K562 (cell line): ENCODE results near the gene VGLL3.

ENCODE experiments used
- CEBPB ChIP-seq: fragments of 450-650 bp; IDR thresholded peaks from 2 replicates; pipeline ENCODE4 v1.6.1; 2016; ENCODE audit warnings: missing genetic modification characterization, missing compliant biosample characterization
- FOXA1 ChIP-seq: fragments of 450-650 bp; IDR thresholded peaks from 2 replicates; pipeline ENCODE4 v1.6.1; 2016; ENCODE audit warnings: mild to moderate bottlenecking, borderline replicate concordance
- JUN ChIP-seq, 2 experiments: sonication (generic) in 1 of 2; formaldehyde crosslinking in 1 of 2; IDR thresholded peaks; 2 replicates each; pipeline versions ENCODE4 v1.6.1 to v1.8.0; 2012 to 2022; ENCODE audit warnings: borderline replicate concordance in 2 of 2, mild to moderate bottlenecking in 2 of 2, improper control_type of control experiment in 1 of 2, low read depth in 1 of 2, low read length in 1 of 2, missing genetic modification reagents in 1 of 2
- POU5F1 ChIP-seq: fragments of 150-350 bp; IDR thresholded peaks from 2 replicates; pipeline ENCODE4 v1.6.1; 2014; ENCODE audit warnings: borderline replicate concordance, low read length, low read depth, mild to moderate bottlenecking; ENCODE audit not compliant: partially characterized antibody
- RAD21 ChIP-seq, 2 experiments: fragments of 250-450 bp in 1 of 2; fragments of 450-650 bp in 1 of 2; sonication (Bioruptor Pico) in 1 of 2; formaldehyde crosslinking in 1 of 2; IDR thresholded peaks in 1 of 2; conservative IDR thresholded peaks in 1 of 2; 2 replicates each; pipeline versions ENCODE4 v1.4.0 to v1.8.0; 2020 to 2022; ENCODE audit warnings: mild to moderate bottlenecking in 2 of 2, moderate library complexity in 1 of 2
- ZNF830 ChIP-seq: fragments of 250-450 bp; sonication (Bioruptor Pico); IDR thresholded peaks from 2 replicates; pipeline ENCODE4 v1.5.0; 2021; ENCODE audit warnings: mild to moderate bottlenecking
- TF ChIP-seq, protein P1 (sequence below): sonication (generic); formaldehyde crosslinking; IDR thresholded peaks from 2 replicates; pipeline ENCODE4 v1.8.1; 2023; ENCODE audit warnings: mild to moderate bottlenecking, missing genetic modification reagents, moderate library complexity
- TF ChIP-seq, protein P2 (sequence below): sonication (generic); formaldehyde crosslinking; IDR thresholded peaks from 2 replicates; pipeline ENCODE4 v1.8.0; 2022; ENCODE audit warnings: mild to moderate bottlenecking, low read depth, missing genetic modification reagents
- TF ChIP-seq, protein P3 (sequence below), 2 experiments: fragments of 450-650 bp; formaldehyde crosslinking in 1 of 2; IDR thresholded peaks; 2 replicates each; pipeline versions ENCODE4 v1.4.0 to v1.6.1; 2014 to 2020; ENCODE audit warnings: mild to moderate bottlenecking in 2 of 2, borderline replicate concordance in 1 of 2, low read depth in 1 of 2
- TF ChIP-seq, protein P4 (sequence below), 2 experiments: fragments of 450-650 bp in 1 of 2; sonication (generic) in 1 of 2; formaldehyde crosslinking in 1 of 2; IDR thresholded peaks in 1 of 2; conservative IDR thresholded peaks in 1 of 2; 2 replicates each; pipeline versions ENCODE4 v1.6.1 to v1.8.1; 2016 to 2023; ENCODE audit warnings: mild to moderate bottlenecking in 2 of 2, moderate library complexity in 2 of 2, inconsistent platforms in 1 of 2, missing genetic modification reagents in 1 of 2
- TF ChIP-seq, protein P5 (sequence below): IDR thresholded peaks from 2 replicates; pipeline ENCODE4 v1.6.1; 2011; ENCODE audit warnings: borderline replicate concordance, low read depth, mild to moderate bottlenecking, moderate library complexity, low read length; ENCODE audit not compliant: insufficient read depth, poor library complexity, severe bottlenecking
- TF ChIP-seq, protein P6 (sequence below): fragments of 250-450 bp; sonication (Bioruptor Pico); IDR thresholded peaks from 2 replicates; pipeline ENCODE4 v1.5.0; 2021
- TF ChIP-seq, protein P7 (sequence below): sonication (generic); formaldehyde crosslinking; IDR thresholded peaks from 2 replicates; pipeline ENCODE4 v1.9.0; 2022; ENCODE audit warnings: mild to moderate bottlenecking, missing genetic modification reagents

DNA sequence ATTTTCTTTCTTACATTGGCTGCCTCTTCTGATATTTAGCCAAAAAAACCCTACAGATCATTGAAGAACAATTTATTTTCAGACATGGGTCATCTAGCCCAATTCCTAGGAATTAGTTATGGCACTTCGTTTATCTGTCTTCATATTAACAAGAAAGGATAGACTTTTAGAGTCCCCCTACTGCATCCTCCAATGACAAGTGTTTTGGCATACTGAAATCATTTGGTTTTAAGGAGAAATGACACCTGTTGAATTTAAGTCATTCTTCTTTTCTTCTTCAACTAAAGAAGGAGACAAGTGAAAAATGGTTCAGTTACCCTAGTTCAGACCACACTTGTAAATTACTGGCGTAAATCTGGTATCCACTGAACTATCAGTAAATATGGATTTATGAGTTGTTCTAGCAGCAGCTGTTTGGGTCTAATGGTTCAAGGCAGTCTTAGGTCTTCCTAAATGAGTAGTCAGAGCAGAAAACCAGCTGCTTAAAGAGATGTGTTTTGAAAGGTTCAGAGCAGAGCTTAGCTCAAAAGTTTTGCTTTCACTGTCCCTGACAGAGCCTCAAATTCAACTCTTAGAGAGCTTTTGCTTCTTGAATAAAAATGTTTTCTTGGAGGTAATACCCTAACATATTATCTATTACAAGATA lies 5.6 kb downstream of the VGLL3 start:
- TF ChIP-seq, protein P1, sequence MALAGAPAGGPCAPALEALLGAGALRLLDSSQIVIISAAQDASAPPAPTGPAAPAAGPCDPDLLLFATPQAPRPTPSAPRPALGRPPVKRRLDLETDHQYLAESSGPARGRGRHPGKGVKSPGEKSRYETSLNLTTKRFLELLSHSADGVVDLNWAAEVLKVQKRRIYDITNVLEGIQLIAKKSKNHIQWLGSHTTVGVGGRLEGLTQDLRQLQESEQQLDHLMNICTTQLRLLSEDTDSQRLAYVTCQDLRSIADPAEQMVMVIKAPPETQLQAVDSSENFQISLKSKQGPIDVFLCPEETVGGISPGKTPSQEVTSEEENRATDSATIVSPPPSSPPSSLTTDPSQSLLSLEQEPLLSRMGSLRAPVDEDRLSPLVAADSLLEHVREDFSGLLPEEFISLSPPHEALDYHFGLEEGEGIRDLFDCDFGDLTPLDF, result no peak
- TF ChIP-seq JUN (IDR thresholded peaks at IDR 0.05; ENCODE audit: borderline replicate concordance, low read depth, low read length), result no peak
- TF ChIP-seq JUN (CRISPR knock-in tag; IDR thresholded peaks at IDR 0.05; ENCODE audit: borderline replicate concordance), result no peak
- TF ChIP-seq, protein P2, sequence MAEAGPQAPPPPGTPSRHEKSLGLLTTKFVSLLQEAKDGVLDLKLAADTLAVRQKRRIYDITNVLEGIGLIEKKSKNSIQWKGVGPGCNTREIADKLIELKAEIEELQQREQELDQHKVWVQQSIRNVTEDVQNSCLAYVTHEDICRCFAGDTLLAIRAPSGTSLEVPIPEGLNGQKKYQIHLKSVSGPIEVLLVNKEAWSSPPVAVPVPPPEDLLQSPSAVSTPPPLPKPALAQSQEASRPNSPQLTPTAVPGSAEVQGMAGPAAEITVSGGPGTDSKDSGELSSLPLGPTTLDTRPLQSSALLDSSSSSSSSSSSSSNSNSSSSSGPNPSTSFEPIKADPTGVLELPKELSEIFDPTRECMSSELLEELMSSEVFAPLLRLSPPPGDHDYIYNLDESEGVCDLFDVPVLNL (CRISPR knock-in tag), result no peak
- TF ChIP-seq, protein P3, sequence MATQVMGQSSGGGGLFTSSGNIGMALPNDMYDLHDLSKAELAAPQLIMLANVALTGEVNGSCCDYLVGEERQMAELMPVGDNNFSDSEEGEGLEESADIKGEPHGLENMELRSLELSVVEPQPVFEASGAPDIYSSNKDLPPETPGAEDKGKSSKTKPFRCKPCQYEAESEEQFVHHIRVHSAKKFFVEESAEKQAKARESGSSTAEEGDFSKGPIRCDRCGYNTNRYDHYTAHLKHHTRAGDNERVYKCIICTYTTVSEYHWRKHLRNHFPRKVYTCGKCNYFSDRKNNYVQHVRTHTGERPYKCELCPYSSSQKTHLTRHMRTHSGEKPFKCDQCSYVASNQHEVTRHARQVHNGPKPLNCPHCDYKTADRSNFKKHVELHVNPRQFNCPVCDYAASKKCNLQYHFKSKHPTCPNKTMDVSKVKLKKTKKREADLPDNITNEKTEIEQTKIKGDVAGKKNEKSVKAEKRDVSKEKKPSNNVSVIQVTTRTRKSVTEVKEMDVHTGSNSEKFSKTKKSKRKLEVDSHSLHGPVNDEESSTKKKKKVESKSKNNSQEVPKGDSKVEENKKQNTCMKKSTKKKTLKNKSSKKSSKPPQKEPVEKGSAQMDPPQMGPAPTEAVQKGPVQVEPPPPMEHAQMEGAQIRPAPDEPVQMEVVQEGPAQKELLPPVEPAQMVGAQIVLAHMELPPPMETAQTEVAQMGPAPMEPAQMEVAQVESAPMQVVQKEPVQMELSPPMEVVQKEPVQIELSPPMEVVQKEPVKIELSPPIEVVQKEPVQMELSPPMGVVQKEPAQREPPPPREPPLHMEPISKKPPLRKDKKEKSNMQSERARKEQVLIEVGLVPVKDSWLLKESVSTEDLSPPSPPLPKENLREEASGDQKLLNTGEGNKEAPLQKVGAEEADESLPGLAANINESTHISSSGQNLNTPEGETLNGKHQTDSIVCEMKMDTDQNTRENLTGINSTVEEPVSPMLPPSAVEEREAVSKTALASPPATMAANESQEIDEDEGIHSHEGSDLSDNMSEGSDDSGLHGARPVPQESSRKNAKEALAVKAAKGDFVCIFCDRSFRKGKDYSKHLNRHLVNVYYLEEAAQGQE (IDR thresholded peaks at IDR 0.05; ENCODE audit: borderline replicate concordance), result no peak
- TF ChIP-seq, protein P3 (CRISPR knock-in tag; IDR thresholded peaks at IDR 0.05; ENCODE audit: low read depth), result no peak
- TF ChIP-seq, protein P4, sequence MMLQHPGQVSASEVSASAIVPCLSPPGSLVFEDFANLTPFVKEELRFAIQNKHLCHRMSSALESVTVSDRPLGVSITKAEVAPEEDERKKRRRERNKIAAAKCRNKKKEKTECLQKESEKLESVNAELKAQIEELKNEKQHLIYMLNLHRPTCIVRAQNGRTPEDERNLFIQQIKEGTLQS (IDR thresholded peaks at IDR 0.05), result no peak
- TF ChIP-seq, protein P4 (CRISPR knock-in tag; conservative IDR thresholded peaks at IDR 0.05), result no peak
- no peak for TF ChIP-seq POU5F1
- no peak for TF ChIP-seq ZNF830
- TF ChIP-seq RAD21 (CRISPR knock-in tag; conservative IDR thresholded peaks at IDR 0.05 in 1 of 2, IDR thresholded peaks at IDR 0.05 in 1 of 2), result no peak
- TF ChIP-seq, protein P5, sequence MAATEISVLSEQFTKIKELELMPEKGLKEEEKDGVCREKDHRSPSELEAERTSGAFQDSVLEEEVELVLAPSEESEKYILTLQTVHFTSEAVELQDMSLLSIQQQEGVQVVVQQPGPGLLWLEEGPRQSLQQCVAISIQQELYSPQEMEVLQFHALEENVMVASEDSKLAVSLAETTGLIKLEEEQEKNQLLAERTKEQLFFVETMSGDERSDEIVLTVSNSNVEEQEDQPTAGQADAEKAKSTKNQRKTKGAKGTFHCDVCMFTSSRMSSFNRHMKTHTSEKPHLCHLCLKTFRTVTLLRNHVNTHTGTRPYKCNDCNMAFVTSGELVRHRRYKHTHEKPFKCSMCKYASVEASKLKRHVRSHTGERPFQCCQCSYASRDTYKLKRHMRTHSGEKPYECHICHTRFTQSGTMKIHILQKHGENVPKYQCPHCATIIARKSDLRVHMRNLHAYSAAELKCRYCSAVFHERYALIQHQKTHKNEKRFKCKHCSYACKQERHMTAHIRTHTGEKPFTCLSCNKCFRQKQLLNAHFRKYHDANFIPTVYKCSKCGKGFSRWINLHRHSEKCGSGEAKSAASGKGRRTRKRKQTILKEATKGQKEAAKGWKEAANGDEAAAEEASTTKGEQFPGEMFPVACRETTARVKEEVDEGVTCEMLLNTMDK, result no peak
- TF ChIP-seq, protein P6, sequence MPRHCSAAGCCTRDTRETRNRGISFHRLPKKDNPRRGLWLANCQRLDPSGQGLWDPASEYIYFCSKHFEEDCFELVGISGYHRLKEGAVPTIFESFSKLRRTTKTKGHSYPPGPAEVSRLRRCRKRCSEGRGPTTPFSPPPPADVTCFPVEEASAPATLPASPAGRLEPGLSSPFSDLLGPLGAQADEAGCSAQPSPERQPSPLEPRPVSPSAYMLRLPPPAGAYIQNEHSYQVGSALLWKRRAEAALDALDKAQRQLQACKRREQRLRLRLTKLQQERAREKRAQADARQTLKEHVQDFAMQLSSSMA (CRISPR knock-in tag), result no peak
- TF ChIP-seq, protein P7, sequence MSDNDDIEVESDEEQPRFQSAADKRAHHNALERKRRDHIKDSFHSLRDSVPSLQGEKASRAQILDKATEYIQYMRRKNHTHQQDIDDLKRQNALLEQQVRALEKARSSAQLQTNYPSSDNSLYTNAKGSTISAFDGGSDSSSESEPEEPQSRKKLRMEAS (CRISPR knock-in tag), result no peak
- TF ChIP-seq CEBPB (tag), result no peak
- no peak for TF ChIP-seq FOXA1
